HFFc6 (cell line): ENCODE measurements around the gene MIS12. TPM values are rescaled to one million over a fixed set of nuclear protein-coding genes. Genes with fewer than 3 reads are reported as not detected.

Experiments
- DNase-seq: peaks from one replicate; pipeline ENCODE4 v3.0.0-alpha.2; 2018
- H3K27ac Mint-ChIP-seq: 2 replicates; pipeline ENCODE4 v1.8.0; 2020; ENCODE audit warnings: mild to moderate bottlenecking, mixed read lengths
- H3K27me3 Mint-ChIP-seq: 2 replicates; pipeline ENCODE4 v1.8.0; 2021; ENCODE audit warnings: mild to moderate bottlenecking, moderate library complexity, mixed read lengths; ENCODE audit not compliant: insufficient read depth
- H3K36me3 Mint-ChIP-seq: 2 replicates; pipeline ENCODE4 v1.8.0; 2021; ENCODE audit warnings: low read depth, mixed read lengths
- H3K4me1 Mint-ChIP-seq: 2 replicates; pipeline ENCODE4 v1.8.0; 2020; ENCODE audit warnings: low read depth, mixed read lengths
- H3K4me3 Mint-ChIP-seq: 2 replicates; pipeline ENCODE4 v1.8.0; 2020; ENCODE audit warnings: mild to moderate bottlenecking, moderate library complexity, mixed read lengths
- H3K9me3 Mint-ChIP-seq: 2 replicates; pipeline ENCODE4 v1.8.0; 2020; ENCODE audit warnings: mild to moderate bottlenecking, mixed read lengths
- CTCF ChIP-seq: fragments of 200-600 bp; sonication (generic); IDR thresholded peaks from 2 replicates; pipeline ENCODE4 v1.5.0; 2021; ENCODE audit warnings: antibody characterized with exemption, mild to moderate bottlenecking
- total RNA-seq, 6 experiments: library from RNA; stranded (reverse); fragmentation: NEBNext Ultra II Directional; extraction: Animal tissue kit (Norgen Biotek cat#: 25700); gene quantifications; 2 replicates in 1 of 6; 3 replicates in 5 of 6; pipeline ENCODE4 v1.2.3, GENCODE V29; 2021

The MIS12 gene
- total RNA-seq, 6 experiments from 2014 or later: 7.8 to 10.8 (median 9.5) TPM

GRCh38 chr17:5530265-5531084 lies 44.1 kb downstream of the MIS12 start:
- no peak for TF ChIP-seq CTCF
- Mint-ChIP-seq H3K4me3 (no peak overlapping the region), H3K27me3 (no peaks in the 10 kb centered on the region; the same call in none of the 2 replicates), H3K27ac (no peak overlapping the region), H3K36me3 (peaks cover 15% of the 10 kb centered on the region), H3K9me3 (no peaks in the 10 kb centered on the region), H3K4me1 (peaks cover 27% of the 10 kb centered on the region)
- no peak for DNase-seq

GRCh38 chr17:5531085-5531418 lies 44.7 kb downstream of the MIS12 start:
- Mint-ChIP-seq H3K9me3 (no peaks in the 10 kb centered on the region), H3K27ac (no peak overlapping the region), H3K4me3 (no peak overlapping the region), H3K36me3 (peaks cover 15% of the 10 kb centered on the region), H3K4me1 (peaks cover 25% of the 10 kb centered on the region), H3K27me3 (no peaks in the 10 kb centered on the region; the same call in none of the 2 replicates)
- no peak for TF ChIP-seq CTCF
- DNase-seq: no peak

GRCh38 chr17:5532581-5532980 lies 46.2 kb downstream of the MIS12 start:
- no peak for TF ChIP-seq CTCF
- Mint-ChIP-seq H3K27ac (no peak overlapping the region), H3K4me1 (peaks cover 9% of the 10 kb centered on the region), H3K36me3 (peaks cover 15% of the 10 kb centered on the region), H3K27me3 (no peaks in the 10 kb centered on the region; the same call in none of the 2 replicates), H3K4me3 (no peak overlapping the region), H3K9me3 (no peaks in the 10 kb centered on the region)
- DNase-seq: no peak

GRCh38 chr17:5533486-5534315 lies 47.3 kb downstream of the MIS12 start:
- peaks cover 15% of the 10 kb centered on the region for H3K36me3 Mint-ChIP-seq
- DNase-seq: no peak
- no peak for TF ChIP-seq CTCF
- no peaks in the 10 kb centered on the region; the same call in none of the 2 replicates for H3K27me3 Mint-ChIP-seq
- no peaks in the 10 kb centered on the region for H3K9me3 Mint-ChIP-seq
- H3K4me1 Mint-ChIP-seq: no peaks in the 10 kb centered on the region
- no peak overlapping the region for H3K27ac Mint-ChIP-seq
- no peak overlapping the region for H3K4me3 Mint-ChIP-seq

GRCh38 chr17:5535436-5535835 lies 49.1 kb downstream of the MIS12 start:
- Mint-ChIP-seq H3K27me3 (no peaks in the 10 kb centered on the region; the same call in none of the 2 replicates), H3K4me3 (no peak overlapping the region), H3K36me3 (peaks cover 10% of the 10 kb centered on the region), H3K9me3 (no peaks in the 10 kb centered on the region), H3K4me1 (no peaks in the 10 kb centered on the region), H3K27ac (no peak overlapping the region)
- TF ChIP-seq CTCF: no peak
- no peak for DNase-seq
